H1 (cell line): ENCODE results near the gene ASB8. TPM values are rescaled to one million over a fixed set of nuclear protein-coding genes. Genes with fewer than 3 reads are reported as not detected.
A peak's percentile ranks its signal among the peaks of the same experiment; 100 is the strongest.

Experiments
- CTCF ChIA-PET: fragments of 300-600 bp; sonication (Branson Sonifier 250); formaldehyde crosslinking; loops from one replicate; lab custom pipeline; 2021; ENCODE audit not compliant: partially characterized antibody; lab: Charles Lee
- POLR2A ChIA-PET: fragments of 300-600 bp; sonication (Branson Sonifier 250); formaldehyde crosslinking; loops from one replicate; lab custom pipeline; 2021; ENCODE audit warnings: inconsistent platforms; ENCODE audit not compliant: partially characterized antibody; lab: Charles Lee
- DNase-seq, 2 experiments: peaks; one replicate each; pipeline versions ENCODE4 v3.0.0 to v3.0.0-alpha.2; 2010 to 2022; ENCODE audit warnings: low spot score in 2 of 2, low read depth in 1 of 2, mixed read lengths in 1 of 2
- FAIRE-seq: peaks from 2 replicates; lab custom pipeline; 2011; peaks lifted over from hg19 to GRCh38; lab: Jason Lieb, UNC
- H2AFZ ChIP-seq: 2 replicates; pipeline ENCODE4 v1.8.1; 2012; ENCODE audit warnings: low read length, inconsistent platforms
- H2AK5ac ChIP-seq: 2 replicates; pipeline ENCODE4 v1.6.1; 2013; ENCODE audit warnings: low read depth, low read length
- H2BK120ac ChIP-seq: replicated peaks from 2 replicates; pipeline ENCODE3; 2013; ENCODE audit warnings: low read depth, low read length, inconsistent platforms
- H2BK12ac ChIP-seq: 2 replicates; pipeline ENCODE4 v1.6.1; 2013; ENCODE audit warnings: low read depth, low read length
- H2BK15ac ChIP-seq: 2 replicates; pipeline ENCODE4 v1.6.1; 2013; ENCODE audit warnings: low read length
- H2BK20ac ChIP-seq: 2 replicates; pipeline ENCODE4 v1.6.1; 2013; ENCODE audit warnings: low read length
- H2BK5ac ChIP-seq: 2 replicates; pipeline ENCODE4 v1.6.1; 2013; ENCODE audit warnings: low read depth, low read length
- H3K14ac ChIP-seq: 2 replicates; pipeline ENCODE4 v1.6.1; 2013; ENCODE audit warnings: inconsistent platforms; ENCODE audit not compliant: insufficient read length
- H3K18ac ChIP-seq: 2 replicates; pipeline ENCODE4 v1.6.1; 2013; ENCODE audit warnings: low read length; ENCODE audit errors: extremely low read depth
- H3K23ac ChIP-seq: 2 replicates; pipeline ENCODE4 v1.6.1; 2013; ENCODE audit warnings: inconsistent platforms; ENCODE audit not compliant: insufficient read length
- H3K23me2 ChIP-seq: 2 replicates; pipeline ENCODE4 v1.6.1; 2013; ENCODE audit warnings: low read depth, low read length
- H3K27ac ChIP-seq: 2 replicates; pipeline ENCODE4 v1.6.1; 2011; ENCODE audit warnings: low read depth, low read length, inconsistent platforms
- H3K27me3 ChIP-seq, 4 experiments: replicated peaks in 1 of 4; 1 replicate in 1 of 4; 2 replicates in 3 of 4; pipeline versions ENCODE4 v1.6.1 to v1.8.1; 2011 to 2013; ENCODE audit warnings: low read length in 3 of 4, mild to moderate bottlenecking in 3 of 4, inconsistent platforms in 2 of 4, mixed read lengths in 2 of 4, moderate library complexity in 1 of 4; ENCODE audit not compliant: control insufficient read depth in 3 of 4, insufficient read depth in 3 of 4; ENCODE audit errors: extremely low read depth in 1 of 4
- H3K36me3 ChIP-seq, 4 experiments: 2 replicates each; pipeline versions ENCODE4 v1.6.1 to v1.8.1; 2011 to 2013; ENCODE audit warnings: mild to moderate bottlenecking in 4 of 4, low read length in 3 of 4, moderate library complexity in 2 of 4, control low read depth in 1 of 4, inconsistent platforms in 1 of 4; ENCODE audit not compliant: insufficient read depth in 4 of 4, control insufficient read depth in 2 of 4
- H3K4ac ChIP-seq: replicated peaks from 2 replicates; pipeline ENCODE3; 2013; ENCODE audit warnings: low read length, low read depth, mixed read lengths, inconsistent platforms; ENCODE audit not compliant: insufficient read length
- H3K4me1 ChIP-seq, 4 experiments: replicated peaks in 1 of 4; 1 replicate in 1 of 4; 2 replicates in 3 of 4; pipeline versions ENCODE4 v1.6.1 to v1.8.1; 2011 to 2013; ENCODE audit warnings: low read length in 3 of 4, inconsistent platforms in 2 of 4, mixed read lengths in 1 of 4; ENCODE audit not compliant: insufficient read depth in 4 of 4, control insufficient read depth in 3 of 4
- H3K4me2 ChIP-seq, 2 experiments: 2 replicates each; pipeline versions ENCODE4 v1.6.1 to v1.8.1; 2011 to 2013; ENCODE audit warnings: low read depth in 2 of 2, low read length in 2 of 2, control low read depth in 1 of 2, inconsistent platforms in 1 of 2, mild to moderate bottlenecking in 1 of 2; ENCODE audit not compliant: insufficient read depth in 1 of 2
- H3K4me3 ChIP-seq, 4 experiments: fragments of 200-600, 300-600 bp in 1 of 4; sonication (generic), shearing (Covaris generic), sonication (Bioruptor Twin) in 1 of 4; 2 replicates each; pipeline versions ENCODE4 v1.5.1 to v1.8.1; 2011 to 2016; ENCODE audit warnings: low read length in 4 of 4, low read depth in 3 of 4, control low read depth in 2 of 4, inconsistent platforms in 2 of 4, mild to moderate bottlenecking in 2 of 4, mixed read lengths in 1 of 4, moderate library complexity in 1 of 4; ENCODE audit not compliant: insufficient read depth in 2 of 4; ENCODE audit errors: extremely low read depth in 1 of 4
- H3K56ac ChIP-seq: replicated peaks from 2 replicates; pipeline ENCODE3; 2013; ENCODE audit warnings: low read depth, mild to moderate bottlenecking, mixed read lengths, low read length, inconsistent platforms; ENCODE audit not compliant: insufficient read length
- H3K79me1 ChIP-seq: 2 replicates; pipeline ENCODE4 v1.6.1; 2013; ENCODE audit warnings: low read depth, low read length, control low read depth
- H3K79me2 ChIP-seq, 2 experiments: 2 replicates each; pipeline versions ENCODE4 v1.6.1 to v1.8.1; 2012 to 2013; ENCODE audit warnings: low read length in 2 of 2, mild to moderate bottlenecking in 2 of 2, inconsistent platforms in 1 of 2; ENCODE audit not compliant: insufficient read depth in 2 of 2, control insufficient read depth in 1 of 2
- H3K9ac ChIP-seq, 4 experiments: replicated peaks in 1 of 4; 1 replicate in 1 of 4; 2 replicates in 3 of 4; pipeline versions ENCODE4 v1.6.1 to v1.8.1; 2011 to 2013; ENCODE audit warnings: low read depth in 3 of 4, low read length in 3 of 4, control low read depth in 2 of 4, mild to moderate bottlenecking in 2 of 4, moderate library complexity in 2 of 4, inconsistent platforms in 1 of 4; ENCODE audit errors: extremely low read depth in 1 of 4
- H3K9me3 ChIP-seq, 2 experiments: 2 replicates each; pipeline versions ENCODE4 v1.6.1 to v1.8.1; 2012 to 2013; ENCODE audit warnings: mild to moderate bottlenecking in 2 of 2, moderate library complexity in 2 of 2, control low read depth in 1 of 2, inconsistent platforms in 1 of 2, low read depth in 1 of 2, low read length in 1 of 2, mixed read lengths in 1 of 2; ENCODE audit not compliant: insufficient read depth in 2 of 2
- H4K20me1 ChIP-seq, 2 experiments: replicated peaks in 1 of 2; 2 replicates each; pipeline versions ENCODE3 to v1.8.1; 2011 to 2013; ENCODE audit warnings: inconsistent platforms in 2 of 2, low read length in 2 of 2, mild to moderate bottlenecking in 1 of 2; ENCODE audit not compliant: insufficient read depth in 2 of 2, control insufficient read depth in 1 of 2
- H4K5ac ChIP-seq: 2 replicates; pipeline ENCODE4 v1.6.1; 2013; ENCODE audit warnings: low read length, low read depth, mixed read lengths, inconsistent platforms; ENCODE audit not compliant: insufficient read length
- H4K8ac ChIP-seq: 2 replicates; pipeline ENCODE4 v1.8.0; 2013; ENCODE audit warnings: mild to moderate bottlenecking, moderate library complexity, low read length, inconsistent platforms; ENCODE audit not compliant: insufficient read depth; ENCODE audit errors: extremely low read depth
- H4K91ac ChIP-seq: replicated peaks from 2 replicates; pipeline ENCODE3; 2013; ENCODE audit warnings: low read length, mixed read lengths, inconsistent platforms; ENCODE audit not compliant: insufficient read length
- CBX8 ChIP-seq: fragments of 300-800, 300-1000 bp; sonication (generic); IDR thresholded peaks from 2 replicates; pipeline ENCODE4 v1.7.1; 2016; ENCODE audit warnings: low read depth, low read length, borderline replicate concordance
- FOSL1 ChIP-seq: IDR thresholded peaks from 2 replicates; pipeline ENCODE4 v1.6.1; 2011; ENCODE audit warnings: mild to moderate bottlenecking, low read depth, low read length, moderate library complexity; ENCODE audit not compliant: insufficient read depth
- NRF1 ChIP-seq: IDR thresholded peaks from 2 replicates; pipeline ENCODE4 v1.6.1; 2011; ENCODE audit warnings: mild to moderate bottlenecking, low read depth, low read length, improper control_type of control experiment
- SAP30 ChIP-seq: fragments of 300-600 bp; sonication (generic); IDR thresholded peaks from 2 replicates; pipeline ENCODE4 v1.7.1; 2012; ENCODE audit warnings: low read length, moderate library complexity, mild to moderate bottlenecking, inconsistent platforms; ENCODE audit not compliant: insufficient read depth, insufficient replicate concordance
- TAF7 ChIP-seq: optimal IDR thresholded peaks from 2 replicates; pipeline ENCODE3; 2011; ENCODE audit warnings: low read depth, mild to moderate bottlenecking, inconsistent platforms, low read length, moderate library complexity, borderline replicate concordance
- TCF12 ChIP-seq: IDR thresholded peaks from 2 replicates; pipeline ENCODE4 v1.6.1; 2011; ENCODE audit warnings: low read depth, mild to moderate bottlenecking, low read length
- WGBS, 2 experiments: shearing (Covaris generic) in 1 of 2; methylation state at CpG; one replicate each; pipeline versions ENCODE4 v1.1.6 to v1.1.7; 2013 to 2015; ENCODE audit warnings: low lambda C conversion rate in 2 of 2, mixed read lengths in 2 of 2, inconsistent platforms in 1 of 2, low coverage in 1 of 2, missing lambda C conversion rate in 1 of 2; ENCODE audit not compliant: insufficient replicate concordance in 2 of 2, insufficient coverage in 1 of 2, insufficient read length in 1 of 2; ENCODE audit errors: extremely low coverage in 1 of 2, missing lambda C conversion rate in 1 of 2; 5-methylcytosine and 5-hydroxymethylcytosine counted together
- polyA plus RNA-seq, 7 experiments: library from polyadenylated mRNA; depleted of rRNA in 3 of 7; stranded (reverse) in 5 of 7; unstranded in 2 of 7; fragments of >200 nt in 5 of 7; fragments of 200-250 nt in 2 of 7; gene quantifications; 1 replicate in 5 of 7; 2 replicates in 1 of 7; 4 replicates in 1 of 7; pipeline versions ENCODE4 v1.2.1 to v1.2.3, GENCODE V29; 2011 to 2013; ENCODE audit warnings: missing spikeins in 2 of 7, mixed read lengths in 2 of 7
- total RNA-seq: library from RNA; stranded (reverse); fragmentation: NEBNext Ultra II Directional; extraction: Animal tissue kit (Norgen Biotek cat#: 25700); gene quantifications from 2 replicates; pipeline ENCODE4 v1.2.1, GENCODE V29; 2021
- TF ChIP-seq, protein P1 (sequence below): IDR thresholded peaks from 2 replicates; pipeline ENCODE4 v1.6.1; 2011; ENCODE audit warnings: low read depth, mild to moderate bottlenecking, low read length; ENCODE audit not compliant: insufficient read depth
- TF ChIP-seq, protein P2 (sequence below), 3 experiments: IDR thresholded peaks; 1 replicate in 2 of 3; 2 replicates in 1 of 3; pipeline versions ENCODE4 v1.5.1 to v1.6.1; 2011; ENCODE audit warnings: low read length in 3 of 3, mild to moderate bottlenecking in 3 of 3, inconsistent platforms in 2 of 3, low read depth in 1 of 3, moderate library complexity in 1 of 3; ENCODE audit not compliant: insufficient read depth in 1 of 3; ENCODE audit errors: control extremely low read depth in 1 of 3

Gene ASB8
- total and polyA plus RNA-seq, 2 of the 8 experiments (the other 6 are each of a cell fraction or from before 2014, with no cell fraction given) = 3.8 to 8.3 TPM

DNA sequence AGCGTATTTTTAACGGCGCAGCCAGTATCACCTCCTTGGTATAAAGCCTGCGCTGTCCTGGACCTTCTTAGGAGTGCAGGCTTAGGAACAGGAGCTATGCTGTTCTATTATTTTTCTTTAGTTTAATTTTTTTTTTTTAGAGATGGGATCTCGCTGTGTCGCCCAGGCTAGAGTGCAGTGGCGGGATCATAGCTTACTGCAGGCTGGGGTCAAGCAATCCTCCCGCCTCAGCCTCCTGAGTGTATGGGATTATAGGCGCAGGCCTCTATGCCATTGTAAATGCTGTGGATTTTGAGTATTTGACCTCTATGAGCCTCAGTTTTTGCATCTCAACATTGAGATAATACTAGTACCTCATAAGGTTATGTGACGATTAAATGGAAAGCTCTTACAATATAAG, 41.7 kb upstream of the ASB8 start:
- no peak for FAIRE-seq

More for the DNA sequence above, 41.7 kb upstream of the ASB8 start:
- Histone ChIP-seq H4K8ac (no peak overlapping the region), H2BK15ac (no peak overlapping the region), H4K91ac (no peak overlapping the region), H2BK120ac (no peak overlapping the region), H3K4me2 (peak overlapping the region; percentile 81 to 94), H3K79me1 (no peaks in the 10 kb centered on the region), H3K23me2 (peaks cover 12% of the 10 kb centered on the region), H4K5ac (no peak overlapping the region), H3K4me1 (peaks cover 0 to 2% (median 2%) of the 10 kb centered on the region in 4 experiments; a peak in 2 of 7 replicates), H3K4me3 (peak overlapping the region; percentile 63 to 90 (median 76); a peak in 5 of 8 replicates), H2BK20ac (no peak overlapping the region), H2AFZ (no peak overlapping the region), H3K36me3 (no peaks in the 10 kb centered on the region), H3K27me3 (peaks cover 5 to 23% (median 23%) of the 10 kb centered on the region in 4 experiments), H3K18ac (no peak overlapping the region), H3K23ac (no peak overlapping the region), H4K20me1 (no peaks in the 10 kb centered on the region), H3K4ac (no peak overlapping the region), H2AK5ac (no peak overlapping the region), H3K9ac (peak overlapping the region in 1 of 4 experiments; percentile 83; a peak in 2 of 7 replicates), H3K27ac (no peak overlapping the region), H2BK5ac (no peak overlapping the region), H2BK12ac (no peak overlapping the region), H3K56ac (no peak overlapping the region), H3K14ac (no peak overlapping the region), H3K79me2 (no peaks in the 10 kb centered on the region), H3K9me3 (peaks cover 2 to 4% of the 10 kb centered on the region in 2 experiments; a peak in 1 of 4 replicates)
- TF ChIP-seq TCF12 (no peak), TAF7 (no peak), FOSL1 (no peak), NRF1 (no peak), CBX8 (no peak), SAP30 (no peak)
- TF ChIP-seq, protein P1, sequence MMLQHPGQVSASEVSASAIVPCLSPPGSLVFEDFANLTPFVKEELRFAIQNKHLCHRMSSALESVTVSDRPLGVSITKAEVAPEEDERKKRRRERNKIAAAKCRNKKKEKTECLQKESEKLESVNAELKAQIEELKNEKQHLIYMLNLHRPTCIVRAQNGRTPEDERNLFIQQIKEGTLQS = no peak
- TF ChIP-seq, protein P2, sequence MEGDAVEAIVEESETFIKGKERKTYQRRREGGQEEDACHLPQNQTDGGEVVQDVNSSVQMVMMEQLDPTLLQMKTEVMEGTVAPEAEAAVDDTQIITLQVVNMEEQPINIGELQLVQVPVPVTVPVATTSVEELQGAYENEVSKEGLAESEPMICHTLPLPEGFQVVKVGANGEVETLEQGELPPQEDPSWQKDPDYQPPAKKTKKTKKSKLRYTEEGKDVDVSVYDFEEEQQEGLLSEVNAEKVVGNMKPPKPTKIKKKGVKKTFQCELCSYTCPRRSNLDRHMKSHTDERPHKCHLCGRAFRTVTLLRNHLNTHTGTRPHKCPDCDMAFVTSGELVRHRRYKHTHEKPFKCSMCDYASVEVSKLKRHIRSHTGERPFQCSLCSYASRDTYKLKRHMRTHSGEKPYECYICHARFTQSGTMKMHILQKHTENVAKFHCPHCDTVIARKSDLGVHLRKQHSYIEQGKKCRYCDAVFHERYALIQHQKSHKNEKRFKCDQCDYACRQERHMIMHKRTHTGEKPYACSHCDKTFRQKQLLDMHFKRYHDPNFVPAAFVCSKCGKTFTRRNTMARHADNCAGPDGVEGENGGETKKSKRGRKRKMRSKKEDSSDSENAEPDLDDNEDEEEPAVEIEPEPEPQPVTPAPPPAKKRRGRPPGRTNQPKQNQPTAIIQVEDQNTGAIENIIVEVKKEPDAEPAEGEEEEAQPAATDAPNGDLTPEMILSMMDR (IDR thresholded peaks at IDR 0.05; ENCODE audit: control extremely low read depth in 1 of 3, insufficient read depth in 1 of 3, low read depth in 1 of 3, low read length in 3 of 3) = no peak
- DNase-seq = no peak
- POLR2A ChIA-PET = interaction anchor here (0.6 to 2.4 kb wide), 9 partner anchors 10 to 258 kb away, joined by 3 to 10 read pairs (median 4); partner anchors contain the start of genes PFKM and SENP1
- CTCF ChIA-PET = interaction anchor here (0.6 to 6.0 kb wide), 6 partner anchors 12 to 712 kb away, joined by 3 to 63 read pairs (median 10); no protein-coding TSS in a partner anchor
- WGBS, 2 experiments = 89% methylated on average over 10 of the region's 10 CpGs; no CpG with 5 or more reads in 1 of the 2 experiments
